Measurements from ENCODE around the gene SLN.

Gene SLN

GRCh38 chr11:107719073-107719472 is 7.2 kb upstream of the SLN start:
- DNase-seq: no peak

GRCh38 chr11:107716884-107717532 is 5.2 kb upstream of the SLN start:
- no peak for DNase-seq

- peak; percentile 90 for DNase-seq
Measured at GRCh38 chr11:107713009-107713408, 1.2 kb upstream of the SLN start.

- DNase-seq: no peak
Measured at GRCh38 chr11:107710301-107710700, 1.6 kb downstream of the SLN start.

GRCh38 chr11:107708792-107709191 is 3.1 kb downstream of the SLN start:
- no peak for DNase-seq

GRCh38 chr11:107707807-107708206 is 4.0 kb downstream of the SLN start:
- DNase-seq: no peak

GRCh38 chr11:107707215-107707671 is 4.6 kb downstream of the SLN start:
- DNase-seq: no peak

GRCh38 chr11:107706531-107706930 is 5.3 kb downstream of the SLN start:
- DNase-seq: no peak

- no peak for DNase-seq
Measured at GRCh38 chr11:107705027-107705426, 6.8 kb downstream of the SLN start.

GRCh38 chr11:107704451-107704850 is 7.4 kb downstream of the SLN start:
- DNase-seq: no peak

GRCh38 chr11:107702723-107703122 is 9.1 kb downstream of the SLN start:
- DNase-seq: no peak

- DNase-seq: no peak
Measured at GRCh38 chr11:107702109-107702660, 9.7 kb downstream of the SLN start.

GRCh38 chr11:107699371-107700285 is 12.2 kb downstream of the SLN start:
- DNase-seq: no peak

GRCh38 chr11:107697291-107697690 is 14.6 kb downstream of the SLN start:
- DNase-seq: no peak

GRCh38 chr11:107696140-107696539 is 15.7 kb downstream of the SLN start:
- DNase-seq: no peak

GRCh38 chr11:107695446-107695845 is 16.4 kb downstream of the SLN start:
- DNase-seq: no peak

- no peak for DNase-seq
Measured at GRCh38 chr11:107691000-107691750, 20.7 kb downstream of the SLN start.

- DNase-seq: peak; percentile 4
Measured at GRCh38 chr11:107689317-107690202, 22.3 kb downstream of the SLN start.

GRCh38 chr11:107688322-107688918 is 23.4 kb downstream of the SLN start:
- DNase-seq: no peak

- DNase-seq: no peak
Measured at GRCh38 chr11:107683807-107684206, 28.0 kb downstream of the SLN start.

- no peak for DNase-seq
Measured at GRCh38 chr11:107683061-107683460, 28.8 kb downstream of the SLN start.

- no peak for DNase-seq
Measured at GRCh38 chr11:107682572-107682971, 29.3 kb downstream of the SLN start.

Data from NCI-H524 treated with DMSO at 0.1 percent for 48 hours (cell line).